GM19468 (cell line): ENCODE measurements around the gene C19orf85.

Experiments
- ATAC-seq: cut with Tn5 transposase; IDR thresholded peaks from one replicate; pipeline ENCODE4 v1.9.1; 2021; ENCODE audit warnings: mild to moderate bottlenecking, moderate library complexity, moderate number of reproducible peaks; ENCODE audit not compliant: unreplicated experiment; ENCODE audit errors: extremely low read depth

C19orf85 gene

GRCh38 chr19:55419624-55420236 is 44.8 kb downstream of the C19orf85 start:
- no peak for ATAC-seq

- ATAC-seq, result no peak
These were observed 45.4 kb downstream of the C19orf85 start for GRCh38 chr19:55419103-55419502.

DNA sequence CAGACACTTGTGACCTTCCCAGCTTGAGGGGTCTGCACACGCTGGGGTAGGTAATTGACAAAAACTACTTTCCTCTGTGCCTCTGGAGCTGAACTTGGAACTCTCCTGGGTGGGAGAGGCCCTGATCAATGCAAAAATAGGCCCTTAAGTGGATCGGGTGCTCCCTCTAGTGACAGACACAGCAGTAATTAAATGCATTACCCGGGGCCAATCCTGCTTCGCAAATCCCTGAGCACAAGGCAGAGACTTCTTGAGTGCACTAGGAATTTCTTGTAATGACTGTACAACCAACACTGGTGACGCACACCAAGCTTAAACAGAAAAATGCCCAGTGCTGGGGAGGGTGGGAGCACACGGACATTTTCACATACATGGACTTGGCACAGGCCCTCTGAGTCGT is 46.4 kb downstream of the C19orf85 start:
- ATAC-seq, result no peak
